ENCODE measurements around the gene PAX7.

PAX7 gene

DNA sequence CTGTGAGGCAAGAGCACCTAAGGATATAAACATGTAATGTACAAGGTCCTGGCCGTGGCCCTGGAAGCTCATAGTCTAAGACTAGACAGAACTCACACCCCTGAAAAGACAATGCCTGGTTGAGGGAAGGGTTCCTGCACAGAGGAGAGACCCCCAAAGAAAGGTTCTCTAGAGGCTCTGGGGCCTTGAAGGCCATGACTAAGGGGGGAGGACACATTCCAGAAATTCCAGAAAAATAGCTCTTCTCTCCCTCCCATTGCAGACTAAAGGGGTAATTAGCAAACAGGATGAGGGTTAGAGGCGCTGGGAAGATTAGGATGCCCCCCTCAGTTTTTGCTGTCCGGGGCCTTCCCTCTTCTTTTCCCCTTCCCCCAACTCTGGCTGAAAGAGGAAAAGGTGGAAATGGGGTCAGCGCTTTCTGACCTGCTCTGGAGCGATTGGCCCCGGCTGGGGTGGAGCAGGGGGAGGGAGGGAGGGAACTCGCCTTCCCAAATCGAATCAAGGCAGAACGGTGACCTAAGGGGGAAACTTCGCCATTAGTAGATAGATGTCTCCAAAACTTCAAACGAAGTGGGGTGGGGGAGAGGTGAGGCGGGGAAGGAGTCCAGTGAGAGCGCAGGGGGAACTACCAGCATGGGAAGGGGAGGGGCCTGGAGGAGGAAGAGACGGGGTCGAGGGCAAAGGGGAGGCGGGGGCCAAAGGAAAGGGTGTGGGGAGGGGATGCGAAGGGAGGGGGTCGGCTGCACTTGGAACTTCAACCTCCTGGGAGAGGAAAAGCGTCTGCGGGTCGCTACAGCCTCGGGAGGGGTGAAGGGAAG is 11.8 kb downstream of the PAX7 start:
- DNase-seq (ENCODE audit: low read depth), result no peak
- H3K4me3 ChIP-seq (ENCODE audit: low read depth, low read length), result no peak overlapping the region
- TF ChIP-seq, protein P1, sequence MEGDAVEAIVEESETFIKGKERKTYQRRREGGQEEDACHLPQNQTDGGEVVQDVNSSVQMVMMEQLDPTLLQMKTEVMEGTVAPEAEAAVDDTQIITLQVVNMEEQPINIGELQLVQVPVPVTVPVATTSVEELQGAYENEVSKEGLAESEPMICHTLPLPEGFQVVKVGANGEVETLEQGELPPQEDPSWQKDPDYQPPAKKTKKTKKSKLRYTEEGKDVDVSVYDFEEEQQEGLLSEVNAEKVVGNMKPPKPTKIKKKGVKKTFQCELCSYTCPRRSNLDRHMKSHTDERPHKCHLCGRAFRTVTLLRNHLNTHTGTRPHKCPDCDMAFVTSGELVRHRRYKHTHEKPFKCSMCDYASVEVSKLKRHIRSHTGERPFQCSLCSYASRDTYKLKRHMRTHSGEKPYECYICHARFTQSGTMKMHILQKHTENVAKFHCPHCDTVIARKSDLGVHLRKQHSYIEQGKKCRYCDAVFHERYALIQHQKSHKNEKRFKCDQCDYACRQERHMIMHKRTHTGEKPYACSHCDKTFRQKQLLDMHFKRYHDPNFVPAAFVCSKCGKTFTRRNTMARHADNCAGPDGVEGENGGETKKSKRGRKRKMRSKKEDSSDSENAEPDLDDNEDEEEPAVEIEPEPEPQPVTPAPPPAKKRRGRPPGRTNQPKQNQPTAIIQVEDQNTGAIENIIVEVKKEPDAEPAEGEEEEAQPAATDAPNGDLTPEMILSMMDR (conservative IDR thresholded peaks at IDR 0.05; ENCODE audit: low read depth, low read length), result no peak

GRCh38 chr1:18643154-18644012 is 12.7 kb downstream of the PAX7 start:
- DNase-seq (ENCODE audit: low read depth), result no peak
- H3K4me3 ChIP-seq (ENCODE audit: low read depth, low read length), result no peak overlapping the region
- TF ChIP-seq, protein P1 (conservative IDR thresholded peaks at IDR 0.05; ENCODE audit: low read depth, low read length), result no peak

GRCh38 chr1:18644013-18644399 is 13.4 kb downstream of the PAX7 start:
- no peak overlapping the region for H3K4me3 ChIP-seq (ENCODE audit: low read depth, low read length)
- TF ChIP-seq, protein P1 (conservative IDR thresholded peaks at IDR 0.05; ENCODE audit: low read depth, low read length), result no peak
- no peak for DNase-seq (ENCODE audit: low read depth)

DNA sequence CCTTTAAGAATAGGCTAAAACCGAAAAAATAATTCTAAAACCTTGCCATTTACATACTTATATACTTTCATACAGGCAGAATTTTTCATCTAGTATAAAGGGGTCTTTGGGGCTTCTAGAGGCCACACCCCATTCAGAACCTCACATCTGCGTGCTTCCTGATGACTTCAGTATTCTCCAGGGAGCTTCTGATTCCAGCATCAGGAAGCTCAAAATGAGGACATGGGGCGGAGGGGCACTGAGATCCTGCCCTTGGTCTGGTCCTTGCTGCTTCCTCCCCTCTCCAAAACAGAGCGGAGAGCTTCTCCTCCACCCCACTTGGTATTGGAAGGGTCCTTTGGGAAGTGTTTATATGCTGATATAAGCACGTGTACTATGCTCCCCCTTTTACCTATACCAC is 13.8 kb downstream of the PAX7 start:
- TF ChIP-seq, protein P1 (conservative IDR thresholded peaks at IDR 0.05; ENCODE audit: low read depth, low read length), result no peak
- no peak for DNase-seq (ENCODE audit: low read depth)
- H3K4me3 ChIP-seq (ENCODE audit: low read depth, low read length), result no peak overlapping the region

- H3K4me3 ChIP-seq (ENCODE audit: low read depth, low read length), result no peak overlapping the region
- no peak for DNase-seq (ENCODE audit: low read depth)
- TF ChIP-seq, protein P1 (conservative IDR thresholded peaks at IDR 0.05; ENCODE audit: low read depth, low read length), result no peak
Measured at GRCh38 chr1:18644973-18645746, 14.5 kb downstream of the PAX7 start.

GRCh38 chr1:18645747-18646090 is 15.1 kb downstream of the PAX7 start:
- TF ChIP-seq, protein P1 (conservative IDR thresholded peaks at IDR 0.05; ENCODE audit: low read depth, low read length), result no peak

More at GRCh38 chr1:18645747-18646090, 15.1 kb downstream of the PAX7 start:
- no peak overlapping the region for H3K4me3 ChIP-seq (ENCODE audit: low read depth, low read length)
- no peak for DNase-seq (ENCODE audit: low read depth)

Data from choroid plexus epithelial cell (primary cell).